Measurements from ENCODE around the gene TRMT2A. TPM values are rescaled to one million over a fixed set of nuclear protein-coding genes. Genes with fewer than 3 reads are reported as not detected.

TRMT2A gene
- total RNA-seq, 1 donor from 2014 or later: 23.0 TPM

GRCh38 chr22:20063271-20064139 is 53.5 kb downstream of the TRMT2A start:
- no peak for DNase-seq (ENCODE audit: low read depth in 2 of 2)

- DNase-seq (ENCODE audit: low read depth in 2 of 2): peak in 1 of 2 donors; percentile 70
These were observed 54.3 kb downstream of the TRMT2A start for GRCh38 chr22:20062766-20063083.

- no peak for DNase-seq (ENCODE audit: low read depth in 2 of 2)
These were observed 54.8 kb downstream of the TRMT2A start for GRCh38 chr22:20062043-20062765.

Other genes starting within 250 kb of the TRMT2A start
- gene COMT, start 175.5 kb downstream of the TRMT2A start, total RNA-seq: 253 and 414 TPM in 2 replicates
- gene TXNRD2, start 175.4 kb downstream of the TRMT2A start, total RNA-seq: 66.5 and 75.4 TPM in 2 replicates
- 60.0 and 81.3 TPM in 2 replicates for gene ARVCF, start 100.4 kb downstream of the TRMT2A start, total RNA-seq
- 40.1 and 75.0 TPM in 2 replicates for gene TANGO2, start 96.1 kb downstream of the TRMT2A start, total RNA-seq
- 20.9 and 24.5 TPM in 2 replicates for gene DGCR8, start 37.0 kb downstream of the TRMT2A start, total RNA-seq
- 113 and 148 TPM in 2 replicates for gene RANBP1, start 1.1 kb downstream of the TRMT2A start, total RNA-seq
- 3.0 and 10.7 TPM in 2 replicates for gene ZDHHC8, start 14.6 kb upstream of the TRMT2A start, total RNA-seq
- gene CCDC188, start 33.8 kb upstream of the TRMT2A start, total RNA-seq: 4.9 and 5.0 TPM in 2 replicates
- gene RTN4R, start 151.1 kb upstream of the TRMT2A start, total RNA-seq: 1.2 and 2.3 TPM in 2 replicates
- gene DGCR6L, start 202.8 kb upstream of the TRMT2A start, total RNA-seq: 33.9 and 59.7 TPM in 2 replicates

All from dermis microvascular lymphatic vessel endothelial cell (primary cell).